CMK (cell line): ENCODE measurements around the gene CHCHD5.
"Not testable (repeated sequence)": the region's sequence is repeated elsewhere in the genome, so short reads cannot be mapped to it uniquely, and the experiment has no call there.

Experiments used
- DNase-seq: peaks from one replicate; pipeline ENCODE4 v3.0.0-alpha.2; 2010; ENCODE audit warnings: low read depth

The CHCHD5 gene, protein sequence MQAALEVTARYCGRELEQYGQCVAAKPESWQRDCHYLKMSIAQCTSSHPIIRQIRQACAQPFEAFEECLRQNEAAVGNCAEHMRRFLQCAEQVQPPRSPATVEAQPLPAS

GRCh38 chr2:112584134-112584890 lies at the start of gene CHCHD5:
Gene CHCHD5 (plus strand): TSS chr2:112584609. CDS start chr2:112584648, 39 bp downstream.
- DNase-seq = peak; percentile 75

DNA sequence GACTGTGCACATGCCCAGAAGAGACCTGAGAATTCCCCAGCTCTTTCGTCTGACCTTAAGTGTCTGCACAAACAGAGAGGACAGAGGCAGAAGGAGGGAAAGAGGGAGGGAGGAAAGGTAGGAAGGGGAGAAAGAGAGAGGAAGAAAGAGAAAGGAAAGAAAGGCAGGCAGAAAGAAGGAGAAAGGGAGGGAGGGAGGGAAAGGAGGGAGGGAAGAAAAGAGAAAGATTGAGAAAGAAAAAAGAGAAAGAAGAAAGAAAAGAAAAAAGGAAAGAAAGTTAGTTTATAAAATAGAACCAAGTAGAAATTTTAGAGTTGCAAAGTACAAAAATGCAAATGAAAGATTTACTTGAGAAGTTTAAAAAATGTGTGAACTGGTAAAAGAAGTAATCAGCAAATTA lies 49.6 kb upstream of the CHCHD5 start:
- DNase-seq = no peak

DNA sequence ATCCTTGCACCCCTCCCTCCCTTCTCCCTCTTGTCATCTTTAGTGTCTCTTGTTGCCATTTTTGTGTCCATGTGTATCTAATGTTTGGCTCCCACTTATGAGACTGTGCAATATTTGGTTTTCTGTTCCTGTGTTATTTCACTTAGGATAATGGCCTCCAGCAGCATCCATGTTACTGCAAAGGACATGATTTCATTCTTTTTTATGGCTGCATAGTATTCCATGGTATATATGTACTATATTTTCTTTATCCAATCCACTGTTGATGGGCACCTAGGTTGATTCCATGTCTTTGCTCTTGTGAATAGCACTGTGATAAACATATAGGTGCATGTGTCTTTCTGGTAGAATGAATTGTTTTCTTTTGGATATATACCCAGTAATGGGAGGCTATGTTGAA lies 47.7 kb upstream of the CHCHD5 start:
- DNase-seq = not testable (repeated sequence)

GRCh38 chr2:112539306-112539705 lies 45.1 kb upstream of the CHCHD5 start:
- DNase-seq = no peak

DNA sequence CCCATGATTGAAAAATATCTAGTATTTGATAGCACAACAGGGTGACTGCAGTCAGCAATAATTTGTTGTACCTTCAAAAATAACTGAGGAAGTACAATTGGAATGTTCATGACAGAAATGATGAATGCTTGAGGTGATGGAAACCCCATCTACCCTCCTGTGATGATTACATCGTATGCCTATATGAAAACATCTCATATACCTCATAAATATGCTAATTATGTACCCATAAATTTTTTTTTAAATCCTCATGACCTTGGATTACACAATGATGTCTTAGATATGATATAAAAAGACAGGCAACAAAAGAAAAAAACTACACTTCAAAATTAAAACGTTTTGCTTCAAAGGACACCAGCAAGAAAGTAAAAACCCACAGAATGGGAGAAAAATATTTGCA lies 43.5 kb upstream of the CHCHD5 start:
- DNase-seq = no peak

DNA sequence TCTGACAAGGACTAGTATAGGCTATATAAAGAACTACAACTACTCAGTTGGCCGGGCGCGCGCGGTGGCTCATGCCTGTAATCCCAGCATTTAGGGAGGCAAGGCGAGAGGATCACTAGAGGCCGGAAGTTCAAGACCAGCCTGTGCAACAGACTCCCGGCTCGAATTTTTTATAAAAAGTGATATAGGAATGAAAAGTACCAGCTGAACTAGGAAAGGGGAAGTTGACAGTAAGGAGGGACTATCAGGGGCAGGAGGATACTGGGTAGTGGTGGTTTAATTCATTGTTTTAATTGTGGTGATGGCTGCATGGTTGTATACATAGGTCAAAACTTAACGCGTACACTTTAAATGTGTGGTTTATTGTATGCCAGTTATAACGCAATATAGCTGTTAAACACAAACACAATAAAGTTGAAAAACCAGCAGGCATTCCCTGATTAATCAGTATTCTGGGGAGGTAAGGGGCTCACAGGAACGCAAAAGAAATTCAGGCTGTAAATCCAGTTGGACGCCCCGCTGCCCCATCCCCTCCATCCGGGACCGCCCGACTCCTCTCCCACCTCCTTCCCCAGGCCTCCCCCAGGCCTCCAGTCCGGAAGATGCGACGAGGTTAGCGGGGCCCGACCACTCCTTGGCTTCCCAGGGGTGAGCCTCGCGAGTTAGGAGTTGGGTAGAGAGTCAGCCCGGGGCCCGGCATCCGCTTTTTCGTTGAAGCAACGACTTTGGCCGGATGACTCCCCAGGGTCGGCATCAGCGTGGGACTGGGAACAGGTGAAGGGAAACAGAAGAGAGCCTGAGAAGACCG lies 42.9 kb upstream of the CHCHD5 start:
- peak; percentile 52 for DNase-seq

- DNase-seq = peak; percentile 58
Measured at GRCh38 chr2:112542123-112542983, 42.1 kb upstream of the CHCHD5 start, which contains the start of gene POLR1B. Gene POLR1B (plus strand): TSS chr2:112542465. CDS start chr2:112542495, 30 bp downstream.

GRCh38 chr2:112542984-112543661 lies 41.3 kb upstream of the CHCHD5 start:
- DNase-seq = no peak

DNA sequence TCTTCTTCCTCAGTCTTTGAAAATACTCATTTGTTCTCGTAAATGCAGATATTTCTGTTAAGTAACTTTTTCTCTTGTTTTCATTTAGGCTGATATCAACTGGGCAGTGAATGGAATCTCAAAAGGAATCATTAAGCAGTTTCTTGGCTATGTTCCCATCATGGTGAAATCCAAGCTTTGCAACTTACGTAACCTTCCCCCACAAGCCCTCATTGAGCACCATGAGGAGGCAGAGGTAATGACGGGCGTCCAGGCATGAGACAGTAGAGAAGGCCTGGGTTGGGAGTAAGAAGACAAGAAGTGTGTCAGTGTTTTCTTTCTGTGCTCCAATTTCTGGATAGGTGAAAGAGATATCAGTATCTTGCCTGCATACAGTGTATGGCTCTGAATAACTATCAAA lies 37.1 kb upstream of the CHCHD5 start:
- no peak for DNase-seq

DNA sequence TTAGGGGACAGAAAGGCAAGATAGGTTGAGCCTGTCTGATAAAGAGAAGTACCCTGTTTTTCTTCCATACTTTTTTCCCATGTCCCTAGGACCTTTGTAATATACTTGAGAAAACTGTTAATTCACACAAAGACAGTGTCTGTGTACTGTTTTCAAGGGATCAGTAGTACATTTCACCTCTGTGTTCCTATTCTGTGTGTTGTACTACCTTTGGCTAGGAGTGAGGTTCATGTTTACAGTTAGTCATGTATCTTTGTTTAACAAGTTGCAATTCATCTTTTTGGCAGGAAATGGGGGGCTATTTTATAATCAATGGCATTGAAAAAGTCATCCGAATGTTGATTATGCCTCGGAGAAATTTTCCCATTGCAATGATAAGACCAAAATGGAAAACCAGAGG lies 35.4 kb upstream of the CHCHD5 start:
- DNase-seq = no peak

GRCh38 chr2:112566104-112566503 lies 18.3 kb upstream of the CHCHD5 start:
- no peak for DNase-seq

- DNase-seq = not testable (repeated sequence)
Measured at GRCh38 chr2:112566508-112566907, 17.9 kb upstream of the CHCHD5 start.

DNA sequence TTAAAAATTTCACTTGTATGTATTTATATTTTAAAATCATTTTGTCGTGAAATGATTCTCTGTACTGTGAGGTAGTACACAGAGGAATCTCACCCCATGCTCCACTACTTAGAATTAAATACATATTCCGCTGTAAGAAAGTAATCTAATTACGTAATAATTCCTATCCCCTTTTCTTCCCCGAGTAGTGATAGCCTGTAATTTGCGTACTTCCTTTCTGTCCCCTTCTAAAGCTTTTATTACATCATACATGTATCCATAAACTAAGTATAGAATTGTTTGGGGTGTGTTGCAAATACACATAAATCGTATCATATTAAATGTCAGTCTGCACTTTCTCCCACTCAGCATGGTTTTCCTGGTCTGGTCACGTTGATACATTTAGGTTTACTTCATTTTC lies 12.4 kb upstream of the CHCHD5 start:
- DNase-seq = no peak

GRCh38 chr2:112577756-112578155 lies 6.7 kb upstream of the CHCHD5 start:
- no peak for DNase-seq

GRCh38 chr2:112579241-112579640 lies 5.2 kb upstream of the CHCHD5 start:
- DNase-seq = no peak

GRCh38 chr2:112580084-112580483 lies 4.3 kb upstream of the CHCHD5 start:
- DNase-seq = no peak

DNA sequence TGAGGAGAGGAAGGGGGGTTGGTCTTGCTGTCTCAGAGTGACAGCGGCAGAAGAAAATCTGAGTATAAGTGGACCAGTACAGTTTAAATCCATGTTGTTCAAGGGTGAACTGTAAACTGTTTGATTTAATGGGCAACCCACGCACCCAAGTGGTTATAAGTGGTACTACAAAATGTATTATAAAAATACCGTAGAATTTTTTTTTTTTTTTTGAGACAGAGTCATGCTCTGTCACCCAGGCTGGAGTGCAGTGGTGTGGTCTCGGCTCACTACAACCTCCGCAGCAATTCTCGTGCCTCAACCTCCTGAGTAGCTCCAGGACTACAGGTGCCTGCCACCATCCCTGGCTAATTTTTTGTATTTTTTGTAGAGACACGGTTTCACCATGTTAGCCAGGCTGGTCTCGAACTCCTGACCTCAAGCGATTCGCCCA lies 2.1 kb upstream of the CHCHD5 start:
- DNase-seq = no peak

- no peak for DNase-seq
Measured at GRCh38 chr2:112583497-112584133, 794 bp upstream of the CHCHD5 start.

- no peak for DNase-seq
Measured at GRCh38 chr2:112584891-112585250, 462 bp downstream of the CHCHD5 start.

DNA sequence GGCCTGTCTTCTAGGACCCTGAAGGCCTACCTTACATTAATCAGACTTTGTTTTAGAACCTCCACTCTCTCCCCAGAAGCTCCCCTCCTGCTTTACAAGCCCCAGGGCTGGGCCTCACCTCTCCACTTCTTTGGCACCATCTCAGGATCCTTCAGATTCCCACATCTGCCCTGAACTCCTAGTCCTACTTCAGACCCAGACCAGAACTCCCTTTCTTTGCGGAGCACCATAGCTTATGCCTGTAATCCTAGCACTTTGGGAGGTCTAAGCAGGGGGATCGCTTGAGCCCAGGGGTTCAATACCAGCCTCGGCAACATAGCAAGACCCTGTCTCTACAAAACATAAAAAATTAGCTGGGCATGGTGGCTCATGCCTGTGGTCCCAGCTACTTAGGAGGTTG lies 991 bp downstream of the CHCHD5 start:
- no peak for DNase-seq

GRCh38 chr2:112585873-112586464 lies 1.6 kb downstream of the CHCHD5 start:
- no peak for DNase-seq
